Measurements from ENCODE around the gene HOMER2.
A peak's percentile ranks its signal among the peaks of the same experiment; 100 is the strongest.

Gene HOMER2

DNA sequence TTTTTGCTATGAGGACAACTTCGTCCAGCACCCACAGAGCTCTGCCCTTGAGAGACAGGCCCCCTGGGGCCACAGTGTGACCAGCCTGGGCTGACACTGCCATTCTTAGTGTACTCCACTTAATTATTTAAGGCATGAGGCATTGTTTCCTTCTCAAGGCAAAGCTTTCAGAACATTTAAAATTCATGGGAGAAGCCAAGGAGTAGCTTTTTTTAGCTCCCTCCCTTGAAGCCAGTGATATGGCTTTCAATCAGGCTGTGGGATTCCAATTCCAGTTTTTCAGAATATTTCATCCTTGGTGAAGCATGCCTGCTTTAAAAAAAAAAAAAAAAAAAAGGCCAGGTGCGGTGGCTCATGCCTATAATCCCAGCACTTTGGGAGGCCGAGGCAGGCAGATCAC is 21.3 kb downstream of the HOMER2 start:
- CTCF ChIA-PET, result interaction anchor here (0.6 to 1.0 kb wide), 4 partner anchors 12 to 1724 kb away, joined by 3 to 8 read pairs (median 4); no protein-coding TSS in a partner anchor
- Histone ChIP-seq H3K4me3 (ENCODE audit: low read depth, low read length) (no peak overlapping the region), H3K36me3 (ENCODE audit: control insufficient read depth in 2 of 2, insufficient read depth in 1 of 2, low read length in 2 of 2) (no peaks in the 10 kb centered on the region; a peak in 1 of 3 replicates), H3K27ac (ENCODE audit: extremely low read depth, low read depth, low read length) (no peak overlapping the region), H3K9me3 (ENCODE audit: control insufficient read depth, insufficient read depth, low read depth, low read length) (no peaks in the 10 kb centered on the region), H3K4me1 (ENCODE audit: control insufficient read depth, insufficient read depth, low read length) (no peaks in the 10 kb centered on the region)
- 0 out of 2 replicates have a peak, but pooled peaks have one; percentile 14 for TF ChIP-seq ZNF394 (tag by site-specific recombination; IDR thresholded peaks at IDR 0.05; ENCODE audit: borderline replicate concordance)
- TF ChIP-seq, protein P1, sequence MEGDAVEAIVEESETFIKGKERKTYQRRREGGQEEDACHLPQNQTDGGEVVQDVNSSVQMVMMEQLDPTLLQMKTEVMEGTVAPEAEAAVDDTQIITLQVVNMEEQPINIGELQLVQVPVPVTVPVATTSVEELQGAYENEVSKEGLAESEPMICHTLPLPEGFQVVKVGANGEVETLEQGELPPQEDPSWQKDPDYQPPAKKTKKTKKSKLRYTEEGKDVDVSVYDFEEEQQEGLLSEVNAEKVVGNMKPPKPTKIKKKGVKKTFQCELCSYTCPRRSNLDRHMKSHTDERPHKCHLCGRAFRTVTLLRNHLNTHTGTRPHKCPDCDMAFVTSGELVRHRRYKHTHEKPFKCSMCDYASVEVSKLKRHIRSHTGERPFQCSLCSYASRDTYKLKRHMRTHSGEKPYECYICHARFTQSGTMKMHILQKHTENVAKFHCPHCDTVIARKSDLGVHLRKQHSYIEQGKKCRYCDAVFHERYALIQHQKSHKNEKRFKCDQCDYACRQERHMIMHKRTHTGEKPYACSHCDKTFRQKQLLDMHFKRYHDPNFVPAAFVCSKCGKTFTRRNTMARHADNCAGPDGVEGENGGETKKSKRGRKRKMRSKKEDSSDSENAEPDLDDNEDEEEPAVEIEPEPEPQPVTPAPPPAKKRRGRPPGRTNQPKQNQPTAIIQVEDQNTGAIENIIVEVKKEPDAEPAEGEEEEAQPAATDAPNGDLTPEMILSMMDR (tag by site-specific recombination; IDR thresholded peaks at IDR 0.05), result no peak
- POLR2A ChIA-PET, result interaction anchor here (0.6 kb wide), 1 partner anchor 12 kb away, joined by 3 read pairs; no protein-coding TSS in a partner anchor

DNA sequence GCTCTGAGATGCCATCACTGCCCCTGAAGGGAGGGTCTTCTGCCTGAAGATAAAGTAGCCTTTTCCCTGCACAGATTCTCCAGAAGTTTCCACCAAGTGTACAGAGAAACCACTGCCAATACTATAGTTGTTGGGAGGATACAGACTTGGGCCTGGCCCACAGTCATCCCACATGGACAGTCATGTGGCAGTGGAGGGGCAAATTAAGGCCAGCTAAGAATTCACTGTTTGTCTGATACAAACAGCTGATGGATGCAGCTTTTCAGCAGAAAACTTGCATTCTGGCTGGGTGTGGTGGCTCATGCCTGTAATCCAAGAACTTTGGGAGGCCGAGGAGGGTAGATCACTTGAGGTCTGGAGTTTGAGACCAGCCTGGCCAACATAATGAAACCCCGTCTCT is 22.1 kb downstream of the HOMER2 start:
- H3K4me1 ChIP-seq (ENCODE audit: control insufficient read depth, insufficient read depth, low read length), result no peaks in the 10 kb centered on the region
- no peaks in the 10 kb centered on the region for H3K9me3 ChIP-seq (ENCODE audit: control insufficient read depth, insufficient read depth, low read depth, low read length)
- CTCF ChIA-PET, result interaction anchor here (0.9 to 1.0 kb wide), 4 partner anchors 9 to 81 kb away, joined by 3 to 5 read pairs (median 4); no protein-coding TSS in a partner anchor
- POLR2A ChIA-PET, result no interaction called here
- 0 out of 2 replicates have a peak, but pooled peaks have one; percentile 24 for TF ChIP-seq HOXD13 (CRISPR knock-in tag; IDR thresholded peaks at IDR 0.05; ENCODE audit: borderline replicate concordance)
- TF ChIP-seq ZNF133 (tag by site-specific recombination; IDR thresholded peaks at IDR 0.05), result no peak
- no peak overlapping the region for H3K27ac ChIP-seq (ENCODE audit: extremely low read depth, low read depth, low read length)
- no peak overlapping the region for H3K4me3 ChIP-seq (ENCODE audit: low read depth, low read length)
- H3K36me3 ChIP-seq (ENCODE audit: control insufficient read depth in 2 of 2, insufficient read depth in 1 of 2, low read length in 2 of 2), result no peaks in the 10 kb centered on the region; a peak in 1 of 3 replicates

DNA sequence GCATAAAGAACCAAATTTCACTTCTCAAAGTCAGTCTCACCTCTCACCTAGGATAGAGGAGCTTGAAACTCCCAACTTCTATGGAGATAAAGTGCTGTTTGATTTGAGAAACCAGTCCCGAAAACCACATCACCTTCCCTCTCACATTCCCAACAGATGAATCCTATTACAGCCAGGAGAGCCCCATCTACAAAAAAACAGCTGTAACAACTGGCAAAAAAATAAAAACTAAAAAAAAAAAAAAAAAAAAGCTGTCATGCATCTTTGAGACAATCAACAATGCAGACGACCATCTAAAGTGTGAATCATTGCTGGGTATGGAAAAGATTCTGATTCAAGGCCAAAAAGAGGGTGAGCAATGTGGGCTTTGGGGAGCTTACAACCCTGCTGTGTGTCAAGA is 23.8 kb downstream of the HOMER2 start:
- Histone ChIP-seq H3K27ac (ENCODE audit: extremely low read depth, low read depth, low read length) (no peak overlapping the region), H3K4me3 (ENCODE audit: low read depth, low read length) (no peak overlapping the region), H3K4me1 (ENCODE audit: control insufficient read depth, insufficient read depth, low read length) (no peaks in the 10 kb centered on the region), H3K36me3 (ENCODE audit: control insufficient read depth in 2 of 2, insufficient read depth in 1 of 2, low read length in 2 of 2) (no peaks in the 10 kb centered on the region; a peak in 1 of 3 replicates), H3K9me3 (ENCODE audit: control insufficient read depth, insufficient read depth, low read depth, low read length) (no peaks in the 10 kb centered on the region)
- TF ChIP-seq, protein P2, sequence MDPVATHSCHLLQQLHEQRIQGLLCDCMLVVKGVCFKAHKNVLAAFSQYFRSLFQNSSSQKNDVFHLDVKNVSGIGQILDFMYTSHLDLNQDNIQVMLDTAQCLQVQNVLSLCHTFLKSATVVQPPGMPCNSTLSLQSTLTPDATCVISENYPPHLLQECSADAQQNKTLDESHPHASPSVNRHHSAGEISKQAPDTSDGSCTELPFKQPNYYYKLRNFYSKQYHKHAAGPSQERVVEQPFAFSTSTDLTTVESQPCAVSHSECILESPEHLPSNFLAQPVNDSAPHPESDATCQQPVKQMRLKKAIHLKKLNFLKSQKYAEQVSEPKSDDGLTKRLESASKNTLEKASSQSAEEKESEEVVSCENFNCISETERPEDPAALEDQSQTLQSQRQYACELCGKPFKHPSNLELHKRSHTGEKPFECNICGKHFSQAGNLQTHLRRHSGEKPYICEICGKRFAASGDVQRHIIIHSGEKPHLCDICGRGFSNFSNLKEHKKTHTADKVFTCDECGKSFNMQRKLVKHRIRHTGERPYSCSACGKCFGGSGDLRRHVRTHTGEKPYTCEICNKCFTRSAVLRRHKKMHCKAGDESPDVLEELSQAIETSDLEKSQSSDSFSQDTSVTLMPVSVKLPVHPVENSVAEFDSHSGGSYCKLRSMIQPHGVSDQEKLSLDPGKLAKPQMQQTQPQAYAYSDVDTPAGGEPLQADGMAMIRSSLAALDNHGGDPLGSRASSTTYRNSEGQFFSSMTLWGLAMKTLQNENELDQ (tag by site-specific recombination; IDR thresholded peaks at IDR 0.05; ENCODE audit: low read depth), result no peak
- TF ChIP-seq, protein P3, sequence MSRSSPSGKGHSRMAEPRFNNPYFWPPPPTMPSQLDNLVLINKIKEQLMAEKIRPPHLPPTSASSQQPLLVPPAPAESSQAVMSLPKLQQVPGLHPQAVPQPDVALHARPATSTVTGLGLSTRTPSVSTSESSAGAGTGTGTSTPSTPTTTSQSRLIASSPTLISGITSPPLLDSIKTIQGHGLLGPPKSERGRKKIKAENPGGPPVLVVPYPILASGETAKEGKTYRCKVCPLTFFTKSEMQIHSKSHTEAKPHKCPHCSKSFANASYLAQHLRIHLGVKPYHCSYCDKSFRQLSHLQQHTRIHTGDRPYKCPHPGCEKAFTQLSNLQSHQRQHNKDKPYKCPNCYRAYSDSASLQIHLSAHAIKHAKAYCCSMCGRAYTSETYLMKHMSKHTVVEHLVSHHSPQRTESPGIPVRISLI (tag by site-specific recombination; IDR thresholded peaks at IDR 0.05), result peak; percentile 45; the same call in 1 of the 2 replicates
- POLR2A ChIA-PET, result interaction anchor here (0.6 kb wide), 2 partner anchors 179 to 877 kb away, joined by 3 to 4 read pairs; no protein-coding TSS in a partner anchor
- CTCF ChIA-PET, result no interaction called here

DNA sequence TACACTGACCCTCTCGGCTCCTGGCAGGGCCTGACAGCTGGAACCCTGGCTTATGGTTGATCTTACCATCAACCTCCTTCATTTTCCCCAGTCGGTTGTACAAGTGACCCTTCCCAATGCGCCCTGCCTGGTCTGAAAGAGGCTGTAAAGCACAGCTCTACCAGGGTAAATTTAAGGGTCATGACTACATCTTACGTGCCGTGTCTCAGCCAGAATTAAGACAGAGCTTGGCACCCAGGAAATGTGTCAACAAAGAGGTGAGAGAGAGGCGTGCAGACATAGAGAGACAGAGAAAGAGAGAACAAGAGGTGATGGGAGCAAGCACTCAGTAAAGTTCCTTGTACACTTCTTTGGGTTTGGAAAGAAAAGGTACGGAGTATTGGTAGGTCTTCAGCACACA is 28.8 kb downstream of the HOMER2 start:
- Histone ChIP-seq H3K27ac (ENCODE audit: extremely low read depth, low read depth, low read length) (no peak overlapping the region), H3K9me3 (ENCODE audit: control insufficient read depth, insufficient read depth, low read depth, low read length) (no peaks in the 10 kb centered on the region), H3K4me1 (ENCODE audit: control insufficient read depth, insufficient read depth, low read length) (no peaks in the 10 kb centered on the region), H3K36me3 (ENCODE audit: control insufficient read depth in 2 of 2, insufficient read depth in 1 of 2, low read length in 2 of 2) (no peaks in the 10 kb centered on the region; a peak in 1 of 3 replicates), H3K4me3 (ENCODE audit: low read depth, low read length) (no peak overlapping the region)
- POLR2A ChIA-PET, result interaction anchor here (0.6 kb wide), 1 partner anchor 878 kb away, joined by 5 read pairs; the partner anchor contains the start of gene MEX3B
- CTCF ChIA-PET, result interaction anchor here (1.2 kb wide), 1 partner anchor 73 kb away, joined by 3 read pairs; no protein-coding TSS in a partner anchor
- no peak for TF ChIP-seq ZNF530 (tag by site-specific recombination; IDR thresholded peaks at IDR 0.05; ENCODE audit: low read depth)
- TF ChIP-seq ZBTB8A (tag by site-specific recombination; IDR thresholded peaks at IDR 0.05), result no peak
- no peak for TF ChIP-seq BCL11B (tag by site-specific recombination; IDR thresholded peaks at IDR 0.05; ENCODE audit: low read depth)
- TF ChIP-seq, protein P4, sequence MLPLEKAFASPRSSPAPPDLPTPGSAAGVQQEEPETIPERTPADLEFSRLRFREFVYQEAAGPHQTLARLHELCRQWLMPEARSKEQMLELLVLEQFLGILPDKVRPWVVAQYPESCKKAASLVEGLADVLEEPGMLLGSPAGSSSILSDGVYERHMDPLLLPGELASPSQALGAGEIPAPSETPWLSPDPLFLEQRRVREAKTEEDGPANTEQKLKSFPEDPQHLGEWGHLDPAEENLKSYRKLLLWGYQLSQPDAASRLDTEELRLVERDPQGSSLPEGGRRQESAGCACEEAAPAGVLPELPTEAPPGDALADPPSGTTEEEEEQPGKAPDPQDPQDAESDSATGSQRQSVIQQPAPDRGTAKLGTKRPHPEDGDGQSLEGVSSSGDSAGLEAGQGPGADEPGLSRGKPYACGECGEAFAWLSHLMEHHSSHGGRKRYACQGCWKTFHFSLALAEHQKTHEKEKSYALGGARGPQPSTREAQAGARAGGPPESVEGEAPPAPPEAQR (tag by site-specific recombination; IDR thresholded peaks at IDR 0.05), result no peak
- TF ChIP-seq, protein P5, sequence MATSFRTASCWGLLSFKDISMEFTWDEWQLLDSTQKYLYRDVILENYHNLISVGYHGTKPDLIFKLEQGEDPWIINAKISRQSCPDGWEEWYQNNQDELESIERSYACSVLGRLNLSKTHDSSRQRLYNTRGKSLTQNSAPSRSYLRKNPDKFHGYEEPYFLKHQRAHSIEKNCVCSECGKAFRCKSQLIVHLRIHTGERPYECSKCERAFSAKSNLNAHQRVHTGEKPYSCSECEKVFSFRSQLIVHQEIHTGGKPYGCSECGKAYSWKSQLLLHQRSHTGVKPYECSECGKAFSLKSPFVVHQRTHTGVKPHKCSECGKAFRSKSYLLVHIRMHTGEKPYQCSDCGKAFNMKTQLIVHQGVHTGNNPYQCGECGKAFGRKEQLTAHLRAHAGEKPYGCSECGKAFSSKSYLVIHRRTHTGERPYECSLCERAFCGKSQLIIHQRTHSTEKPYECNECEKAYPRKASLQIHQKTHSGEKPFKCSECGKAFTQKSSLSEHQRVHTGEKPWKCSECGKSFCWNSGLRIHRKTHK (tag by site-specific recombination; IDR thresholded peaks at IDR 0.05), result no peak
- TF ChIP-seq ZNF214 (tag by site-specific recombination; IDR thresholded peaks at IDR 0.05; ENCODE audit: borderline replicate concordance), result no peak
- TF ChIP-seq ZNF391 (tag by site-specific recombination; IDR thresholded peaks at IDR 0.05; ENCODE audit: borderline replicate concordance, low read depth), result no peak
- no peak for TF ChIP-seq ZNF274 (IDR thresholded peaks at IDR 0.05; ENCODE audit: low read length)
- no peak for TF ChIP-seq ZNF274 (tag by site-specific recombination; IDR thresholded peaks at IDR 0.05; ENCODE audit: borderline replicate concordance)
- no peak for TF ChIP-seq KLF10 (tag by site-specific recombination; IDR thresholded peaks at IDR 0.05)
- TF ChIP-seq ZNF621 (tag by site-specific recombination; IDR thresholded peaks at IDR 0.05), result no peak

Data from HEK293 (cell line).